T-helper 2 cell (primary cell): ENCODE measurements around the gene ADRB1.
A peak's percentile ranks its signal among the peaks of the same experiment; 100 is the strongest.

Experiments
- DNase-seq, 5 experiments: peaks; one replicate each; pipeline versions ENCODE4 v3.0.0 to v3.0.0-alpha.2; 2012 to 2022

Gene ADRB1

GRCh38 chr10:114095559-114096337 lies 52.1 kb downstream of the ADRB1 start:
- DNase-seq, result peak in 1 of 5 experiments; percentile 77
